ENCODE results near the gene GADL1.
A peak's percentile ranks its signal among the peaks of the same experiment; 100 is the strongest.

GADL1 gene

DNA sequence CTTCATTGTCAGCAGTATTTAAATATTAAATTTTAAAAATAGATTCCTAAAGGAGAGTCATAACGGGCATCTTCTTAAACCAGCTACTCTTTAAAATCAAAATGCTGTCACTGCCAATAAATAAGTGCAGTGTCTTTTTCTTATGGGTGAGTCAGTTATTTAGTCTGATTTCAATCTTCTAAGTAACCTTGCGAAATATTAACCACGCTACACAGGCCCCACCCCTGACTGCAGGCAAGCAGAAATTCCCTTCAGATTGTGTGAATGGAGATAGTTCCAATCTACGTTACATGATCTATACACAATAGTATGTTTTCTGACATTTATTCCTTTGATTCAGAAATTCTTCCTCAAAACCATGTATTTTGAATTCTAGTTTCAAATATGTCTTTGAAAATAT is 141.5 kb downstream of the GADL1 start:
- DNase-seq = no peak

- no peak for DNase-seq
These were observed 142.0 kb downstream of the GADL1 start for GRCh38 chr3:30752491-30752890.

- no peak for DNase-seq
These were observed 142.7 kb downstream of the GADL1 start for GRCh38 chr3:30751610-30752299.

DNA sequence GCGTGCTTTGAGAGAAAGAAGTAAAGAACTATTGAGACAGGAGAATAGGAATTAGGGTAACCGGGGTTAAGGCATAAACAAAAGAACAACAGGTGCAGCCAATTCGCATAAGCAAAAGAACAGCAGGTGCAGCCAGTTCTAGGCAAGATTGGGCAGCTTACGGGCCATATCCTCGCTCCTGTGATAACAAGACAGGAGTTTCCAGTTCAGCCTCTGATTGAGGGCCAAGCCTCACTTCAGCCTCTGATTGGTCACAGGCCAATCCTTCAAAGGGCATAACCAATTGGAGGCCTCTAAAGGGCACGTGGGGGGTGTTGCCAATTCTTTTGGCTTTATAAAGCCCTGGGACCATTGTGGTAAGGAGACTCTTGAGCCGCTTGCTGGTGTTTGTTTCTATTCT is 143.5 kb downstream of the GADL1 start:
- peak; percentile 15 for DNase-seq

GRCh38 chr3:30749230-30749629 is 145.2 kb downstream of the GADL1 start:
- DNase-seq = no peak

DNA sequence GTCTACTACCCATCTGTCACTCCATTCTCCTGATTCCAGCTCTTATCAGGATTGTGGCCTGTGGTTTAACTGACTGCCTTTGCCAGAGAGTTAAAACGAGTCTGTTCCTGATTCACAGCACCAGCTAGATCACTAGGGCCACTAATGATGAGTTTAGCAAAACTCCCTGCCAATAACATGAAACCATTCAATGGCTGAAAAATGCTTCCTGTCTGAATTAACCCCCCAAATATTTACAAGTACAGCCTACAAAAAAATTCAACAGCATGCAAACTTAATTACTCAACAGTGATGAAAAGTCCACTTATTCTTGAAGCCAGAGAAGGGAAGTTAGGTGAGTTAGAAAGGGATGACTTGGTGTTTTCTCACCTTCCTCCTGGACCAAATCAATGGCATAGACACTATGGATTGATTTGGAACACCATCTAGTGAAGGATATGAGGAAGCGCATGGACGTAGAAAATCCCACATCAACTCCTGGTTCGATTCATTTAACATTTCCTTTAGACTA is 146.6 kb downstream of the GADL1 start:
- DNase-seq = no peak

DNA sequence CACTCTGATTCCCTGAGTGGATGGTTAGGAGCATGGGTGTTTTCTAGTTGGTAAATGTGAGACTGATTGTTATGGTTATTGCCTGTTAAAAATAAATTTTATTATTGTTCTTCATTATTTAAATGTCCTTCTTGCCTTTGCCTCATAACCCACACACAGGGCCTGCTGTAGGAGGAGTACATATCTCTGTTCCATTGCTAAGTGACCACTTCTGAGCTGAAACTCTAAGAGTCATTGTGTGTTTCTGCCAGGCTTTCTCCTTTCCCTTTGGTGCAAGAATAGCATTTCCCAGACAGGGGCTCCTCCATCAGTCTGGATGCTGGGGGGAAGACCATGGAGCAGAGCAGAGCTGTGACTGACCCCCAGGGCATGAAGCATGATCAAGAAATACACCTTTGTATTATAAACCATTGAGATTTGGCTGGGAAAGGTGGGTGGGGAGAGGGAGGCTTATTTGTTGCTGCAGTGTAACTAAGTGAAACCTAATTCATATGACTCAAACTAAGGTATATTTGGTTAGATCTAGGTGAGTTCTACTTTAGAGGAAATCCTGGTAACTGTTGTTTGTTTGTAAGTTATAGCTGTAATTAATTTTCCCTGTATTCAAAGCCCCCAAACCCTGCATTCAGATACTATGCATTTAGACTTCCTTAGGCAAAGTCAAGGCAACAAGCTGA is 150.7 kb downstream of the GADL1 start:
- DNase-seq = no peak

DNA sequence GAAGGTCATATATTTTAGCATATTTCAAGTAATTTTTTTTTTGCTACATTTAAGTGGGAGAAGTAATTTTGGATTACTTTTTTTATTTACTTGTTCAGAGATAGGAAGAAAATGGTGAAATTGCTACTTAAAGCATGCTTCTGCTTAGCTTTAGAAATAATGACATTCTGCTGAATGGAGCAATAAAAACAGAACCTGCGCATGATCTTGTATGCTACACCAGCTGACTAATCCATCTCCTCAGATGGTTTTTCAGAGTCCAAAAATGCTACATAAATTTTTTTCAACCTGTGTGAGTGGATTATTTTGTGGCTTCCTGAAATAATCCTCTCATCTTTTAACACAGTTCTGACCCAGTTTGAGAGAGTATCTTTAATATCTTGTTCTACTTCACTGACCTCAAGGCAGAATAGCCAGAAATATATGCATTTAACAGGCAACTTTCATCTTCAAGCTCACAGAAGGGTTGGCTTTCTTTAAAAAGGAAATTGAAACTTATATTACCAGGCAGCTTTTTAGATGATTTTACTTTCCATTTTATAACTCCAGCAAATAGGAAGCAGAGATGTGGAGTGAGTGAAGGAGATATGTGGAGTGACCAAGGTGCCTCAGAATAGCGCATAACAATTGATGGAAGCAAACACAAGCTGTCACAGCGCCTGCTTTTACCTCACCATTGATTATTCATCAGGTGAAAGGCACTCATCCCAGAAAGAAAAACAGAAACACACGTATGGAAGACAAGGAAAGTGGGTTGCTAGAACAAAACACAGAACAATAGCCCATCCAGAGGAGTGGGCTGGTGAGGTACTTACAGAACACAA is 151.5 kb downstream of the GADL1 start:
- no peak for DNase-seq

DNA sequence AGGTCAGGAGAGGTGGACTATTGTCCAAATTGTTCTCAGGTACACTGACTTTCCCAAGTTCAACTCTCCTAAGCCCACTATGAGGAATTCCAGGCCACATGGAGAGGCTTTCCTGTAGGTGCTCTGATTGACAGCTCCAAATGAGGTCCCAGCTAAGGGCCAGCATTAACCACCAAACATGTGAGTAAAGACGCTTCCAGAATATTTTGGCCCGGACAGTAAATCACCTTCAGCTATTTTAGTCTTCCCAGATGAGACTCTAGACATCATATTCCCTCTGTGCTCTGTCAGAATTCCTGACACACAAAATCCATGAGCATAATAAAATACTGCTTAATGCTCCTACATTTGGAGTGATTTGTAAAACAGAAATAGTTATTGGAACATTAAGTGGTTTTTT is 152.6 kb downstream of the GADL1 start:
- DNase-seq = no peak

DNA sequence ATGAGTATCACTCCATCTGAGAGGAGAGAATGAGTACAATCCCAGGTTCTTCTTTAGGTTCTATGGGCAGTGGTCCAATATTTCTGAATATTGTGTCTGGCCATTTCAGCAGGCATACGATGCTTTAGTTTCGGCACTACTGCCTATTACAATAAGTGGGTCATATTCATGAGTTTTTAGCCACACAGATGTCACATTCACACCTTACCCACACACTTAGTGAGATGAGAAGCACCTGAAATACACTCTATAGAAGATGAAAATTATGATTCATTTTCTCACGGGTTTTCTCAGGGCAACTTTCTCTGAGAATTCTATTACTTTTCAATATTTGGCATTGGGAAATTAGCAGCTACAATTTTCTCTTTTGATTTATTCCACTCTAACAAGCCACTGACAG is 155.9 kb downstream of the GADL1 start:
- DNase-seq = no peak

- no peak for DNase-seq
These were observed 156.5 kb downstream of the GADL1 start for GRCh38 chr3:30737743-30738499.

DNA sequence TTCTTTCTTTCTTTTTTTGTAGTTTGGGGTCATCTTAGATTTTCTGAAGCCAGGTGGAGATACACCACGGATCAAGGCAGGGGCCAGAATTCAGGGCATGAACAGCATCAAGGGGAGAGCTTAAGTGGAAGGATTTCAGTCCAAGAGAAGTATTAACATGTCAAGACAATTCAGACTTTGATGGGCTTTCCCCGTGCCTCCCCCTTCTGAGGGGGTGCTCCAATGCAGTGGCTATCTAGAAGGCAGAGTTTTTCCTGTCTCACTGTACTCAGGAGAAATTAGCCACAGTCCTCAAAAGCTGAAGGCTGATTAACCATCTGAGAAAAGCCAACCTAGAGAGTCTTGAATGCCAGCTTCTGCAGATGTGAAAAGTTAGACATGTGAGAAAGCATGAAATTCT is 160.8 kb downstream of the GADL1 start:
- DNase-seq = no peak

DNA sequence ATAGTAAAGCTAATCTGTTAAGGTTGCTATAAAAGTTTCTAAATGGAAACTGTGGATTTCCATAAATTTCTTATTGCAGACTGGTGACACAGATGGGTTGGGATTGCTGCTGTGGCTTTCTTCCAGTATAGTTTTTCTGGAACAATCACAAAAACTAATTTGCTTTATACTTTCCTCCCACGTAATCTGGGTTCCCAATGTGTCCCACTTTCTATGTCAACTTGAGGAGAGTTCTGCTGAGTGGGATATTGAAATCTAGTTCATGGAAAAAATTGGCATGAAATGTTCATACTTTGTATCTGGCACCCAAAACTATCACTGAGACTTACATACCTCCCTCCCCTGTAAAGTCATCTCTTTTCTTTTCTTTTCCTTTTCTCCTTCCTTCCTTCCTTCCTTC is 161.3 kb downstream of the GADL1 start:
- DNase-seq = no peak

DNA sequence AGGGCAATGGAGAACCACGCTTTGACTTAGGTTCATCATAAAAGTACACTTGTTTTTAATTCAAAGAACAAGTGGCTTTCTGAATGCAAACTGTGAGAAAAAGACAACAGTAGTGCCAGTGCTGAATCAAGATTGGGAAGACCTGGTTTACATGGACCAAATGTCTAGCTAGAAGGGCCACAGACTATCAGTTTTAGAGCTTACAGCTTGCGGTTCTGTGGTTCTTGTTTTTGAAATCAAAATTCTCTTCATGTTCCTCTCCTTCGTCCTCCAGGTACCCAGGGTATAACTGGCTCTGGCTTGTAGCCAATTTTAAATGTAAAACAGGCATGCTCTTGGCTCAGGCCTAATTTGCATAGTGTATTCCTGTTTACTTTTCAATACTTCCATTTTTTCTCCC is 163.5 kb downstream of the GADL1 start:
- no peak for DNase-seq

GRCh38 chr3:30729936-30730335 is 164.5 kb downstream of the GADL1 start:
- no peak for DNase-seq

- no peak for DNase-seq
These were observed 164.9 kb downstream of the GADL1 start for GRCh38 chr3:30729512-30729911.

- no peak for DNase-seq
These were observed 166.3 kb downstream of the GADL1 start for GRCh38 chr3:30728143-30728542.

DNA sequence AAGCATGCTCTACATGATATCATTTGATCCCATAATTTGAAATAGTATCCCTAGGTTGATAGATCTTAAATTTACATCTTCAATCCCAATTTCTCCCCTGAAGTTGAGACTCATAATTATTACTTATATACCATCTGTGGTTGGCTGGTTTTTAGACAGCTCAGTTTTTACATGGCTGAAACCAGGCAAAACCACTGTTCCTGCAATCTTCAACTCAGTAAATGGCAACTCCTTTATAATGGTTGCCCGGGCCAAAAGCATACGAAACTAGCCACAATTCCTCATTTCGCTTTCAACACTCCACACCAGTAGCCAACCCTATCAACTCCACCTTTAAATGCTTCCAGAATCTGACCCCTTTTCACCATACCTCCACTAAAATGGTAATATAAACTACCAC is 169.6 kb downstream of the GADL1 start:
- DNase-seq = no peak

- no peak for DNase-seq
These were observed 171.2 kb downstream of the GADL1 start for GRCh38 chr3:30723211-30723610.

GRCh38 chr3:30721314-30721634 is 173.2 kb downstream of the GADL1 start:
- DNase-seq = no peak

DNA sequence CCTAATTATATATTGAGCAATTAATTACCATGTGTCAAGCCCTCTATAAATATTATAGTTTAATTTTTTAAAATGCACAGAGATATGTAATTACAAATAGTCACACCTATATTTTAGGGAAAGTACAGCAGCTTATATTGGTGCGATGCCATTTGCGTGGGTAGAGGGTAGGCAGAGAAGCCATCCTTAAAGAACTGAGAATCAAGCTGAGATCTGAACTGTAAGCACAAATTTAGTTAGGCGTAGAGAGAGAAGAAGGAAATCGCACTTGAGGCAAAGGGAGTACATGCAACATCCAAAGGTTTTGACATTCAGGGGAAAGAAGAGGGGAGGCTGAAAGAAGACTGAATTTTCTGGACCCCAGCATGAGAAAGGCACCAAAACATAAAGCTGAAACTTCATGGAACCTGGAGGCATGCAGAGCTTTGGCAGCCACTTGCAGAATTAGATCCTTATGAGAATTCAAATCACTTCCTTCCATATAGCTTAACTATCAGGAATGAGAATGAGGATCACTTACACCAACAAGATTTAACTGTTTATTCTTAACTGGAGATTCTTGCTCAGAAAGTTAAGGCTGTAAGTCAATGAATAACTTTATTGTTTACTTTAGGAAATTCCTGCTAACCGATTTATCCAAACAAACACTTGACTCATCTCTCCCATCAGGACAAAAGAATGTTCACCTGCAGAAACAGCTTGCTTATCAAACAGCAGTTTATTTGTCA is 173.7 kb downstream of the GADL1 start:
- no peak for DNase-seq

- no peak for DNase-seq
These were observed 174.9 kb downstream of the GADL1 start for GRCh38 chr3:30719536-30719935.
